ENCODE results near the gene AMBRA1.

- TF ChIP-seq CTCF (IDR thresholded peaks at IDR 0.05; ENCODE audit: borderline replicate concordance, extremely low read depth, low read length, poor library complexity, severe bottlenecking) (no peak), EZH2 (IDR thresholded peaks at IDR 0.05; ENCODE audit: borderline replicate concordance, low read depth, low read length, severe bottlenecking) (no peak)
These were observed 71.0 kb downstream of the AMBRA1 start for GRCh38 chr11:46522682-46523281.
